Ramos (cell line): ENCODE measurements around the gene HDAC6.

Experiments used
- in situ Hi-C: fragments of 300-500 bp; cut with MboI; formaldehyde crosslinking; loops from one replicate; pipeline ENCODE4 v1.14.3; 2022; ENCODE audit warnings: low sequenced_read_pairs; ENCODE audit not compliant: unreplicated experiment

The HDAC6 gene

DNA sequence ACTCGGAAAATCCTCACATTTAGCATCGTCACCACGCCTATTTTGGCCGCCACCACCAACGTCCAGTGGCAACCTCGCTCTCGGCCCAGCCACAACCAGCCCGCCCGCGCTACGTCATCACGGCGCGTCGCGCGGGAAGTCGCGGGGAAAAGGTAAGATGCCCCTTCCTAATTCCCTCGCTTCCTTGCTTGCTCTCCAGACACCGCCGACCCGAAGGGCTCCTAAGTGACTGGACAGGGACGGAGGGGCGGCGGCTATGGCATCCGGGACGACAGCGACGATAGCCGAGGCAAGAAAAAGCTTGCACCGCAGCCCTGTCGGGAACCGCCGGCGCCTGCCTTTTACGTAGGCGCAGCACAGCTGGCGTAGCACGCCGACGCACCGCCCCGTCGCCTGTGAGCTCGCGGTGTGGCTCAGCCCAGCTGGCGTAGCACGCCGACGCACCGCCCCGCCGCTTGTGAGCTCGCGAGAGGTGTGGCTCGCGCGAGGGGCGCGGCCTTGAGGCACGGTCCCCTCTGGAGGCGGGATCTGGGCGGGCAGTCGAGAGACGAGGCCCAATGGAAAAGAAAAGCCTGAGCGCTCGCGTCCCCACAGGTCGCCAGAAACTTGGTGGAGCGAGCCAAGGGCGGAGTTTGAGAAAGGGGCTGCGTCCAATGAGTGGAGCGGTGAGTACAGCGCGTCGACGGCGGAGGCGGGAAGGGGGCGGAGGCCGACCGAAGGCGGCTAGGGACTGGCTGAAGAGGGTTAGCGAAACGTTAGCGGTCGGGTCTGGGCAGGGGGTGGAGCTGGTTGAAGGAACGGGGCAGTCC lies at the start of gene HDAC6:
Gene HDAC6 (plus strand): TSS at position 788 of the 809 bp plus-strand sequence. CDS start 626 bp downstream, outside the sequence.
- in situ Hi-C loops, result no loop called here

DNA sequence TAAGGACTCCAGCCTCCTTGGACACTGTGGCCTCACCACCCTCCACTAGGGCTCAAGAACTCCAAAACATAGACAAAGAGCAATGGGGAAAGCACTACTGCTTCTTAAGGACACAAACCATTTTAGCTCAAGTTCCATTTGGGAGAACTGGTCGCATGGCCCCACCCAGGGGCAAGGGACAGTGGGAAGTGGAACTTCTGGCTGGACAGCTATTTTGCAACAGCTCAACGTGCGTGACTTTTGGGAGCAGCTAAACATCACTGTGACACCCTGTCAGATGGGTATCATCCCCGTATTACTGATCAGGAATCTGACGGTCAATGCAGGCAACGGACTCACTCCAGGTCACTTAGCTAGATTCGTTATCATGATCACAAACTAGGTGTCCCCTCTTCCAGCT lies 49.4 kb upstream of the HDAC6 start:
- in situ Hi-C loops, result no loop called here

DNA sequence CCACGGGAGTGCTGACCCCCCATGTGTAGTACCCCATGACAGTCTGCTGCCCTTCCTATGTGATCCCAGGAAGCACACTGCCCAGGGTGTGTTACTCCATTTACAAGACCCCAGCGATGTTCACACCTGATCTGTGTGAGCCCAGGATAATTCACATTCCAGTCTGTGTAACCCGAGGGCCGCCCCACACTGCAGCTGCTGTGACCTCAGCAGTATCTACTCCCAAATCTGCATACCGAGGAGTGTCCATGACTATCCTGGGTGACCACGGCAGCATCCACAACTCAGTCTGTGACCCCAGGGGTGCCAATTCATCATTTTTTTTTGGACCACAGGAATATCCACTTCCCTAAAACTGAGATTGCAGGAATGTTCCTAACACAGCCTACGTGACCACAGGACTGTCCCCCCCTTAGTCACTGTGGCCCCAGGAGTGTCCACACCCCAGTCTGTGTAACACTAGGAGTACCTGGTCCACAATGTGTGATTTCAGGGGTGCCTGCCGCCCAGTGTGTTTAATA lies 48.1 kb upstream of the HDAC6 start:
- in situ Hi-C loops, result no loop called here

DNA sequence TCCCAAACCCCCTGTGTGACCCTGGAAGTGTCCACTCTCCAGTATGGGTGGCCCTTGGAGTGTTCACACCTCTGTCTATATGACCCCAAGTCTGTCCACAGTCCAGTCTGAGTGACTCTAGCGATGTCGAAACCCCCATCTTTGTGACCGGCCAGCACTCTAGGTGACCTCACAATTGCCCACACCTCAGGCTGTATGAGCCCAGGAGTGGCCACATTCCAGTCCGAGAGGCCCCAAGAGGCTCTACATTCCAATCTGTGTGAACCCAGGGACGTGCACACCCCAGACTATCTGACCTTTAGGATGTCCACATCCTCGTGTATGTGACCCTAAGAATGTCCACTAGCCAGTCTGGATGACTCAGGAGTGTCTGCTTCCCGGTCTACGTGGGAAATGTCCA lies 47.6 kb upstream of the HDAC6 start:
- in situ Hi-C loops, result no loop called here

DNA sequence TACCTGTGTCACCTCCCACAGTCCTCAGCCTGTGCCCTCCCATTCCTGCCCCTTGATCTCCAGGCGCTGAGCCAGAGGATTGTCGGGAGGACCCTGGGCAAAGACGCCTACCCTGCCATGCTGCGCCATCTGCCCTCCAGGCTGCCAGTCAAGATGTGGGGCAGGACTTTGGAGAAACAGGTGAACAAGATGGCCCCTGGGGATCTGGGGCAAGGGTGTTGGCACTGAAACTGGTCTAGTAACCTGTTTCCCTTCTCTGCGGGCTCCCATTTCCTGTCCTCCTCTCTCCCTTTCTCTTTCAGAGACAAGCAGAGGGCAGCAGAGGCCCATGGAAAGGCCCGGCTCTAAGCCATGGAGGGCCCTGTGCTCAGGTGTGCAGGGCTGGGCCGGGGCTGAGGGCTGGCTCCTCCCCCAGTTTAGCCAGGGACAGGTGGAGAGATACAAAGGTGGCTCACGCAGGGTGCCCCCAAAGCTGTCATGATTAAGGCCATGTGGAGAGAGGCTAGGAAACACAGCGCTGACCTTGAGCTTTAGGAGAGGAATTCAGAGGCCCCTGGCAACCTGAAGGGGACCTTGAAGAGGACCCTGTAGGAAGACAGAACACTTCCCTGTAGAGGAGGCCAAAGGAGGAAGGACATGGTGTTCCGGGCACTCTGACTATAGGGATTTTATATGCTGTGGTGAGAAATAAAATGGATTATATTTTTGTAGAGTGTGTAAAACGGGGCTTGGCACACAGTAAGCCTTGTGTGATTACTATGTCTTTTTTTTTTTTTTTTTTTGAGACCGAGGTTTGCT lies 40.0 kb upstream of the HDAC6 start, which contains the start of gene GLOD5:
Gene GLOD5 (plus strand): TSS at position 74 of the 798 bp plus-strand sequence. CDS start 44 bp downstream, at position 118.
- in situ Hi-C loops, result no loop called here

DNA sequence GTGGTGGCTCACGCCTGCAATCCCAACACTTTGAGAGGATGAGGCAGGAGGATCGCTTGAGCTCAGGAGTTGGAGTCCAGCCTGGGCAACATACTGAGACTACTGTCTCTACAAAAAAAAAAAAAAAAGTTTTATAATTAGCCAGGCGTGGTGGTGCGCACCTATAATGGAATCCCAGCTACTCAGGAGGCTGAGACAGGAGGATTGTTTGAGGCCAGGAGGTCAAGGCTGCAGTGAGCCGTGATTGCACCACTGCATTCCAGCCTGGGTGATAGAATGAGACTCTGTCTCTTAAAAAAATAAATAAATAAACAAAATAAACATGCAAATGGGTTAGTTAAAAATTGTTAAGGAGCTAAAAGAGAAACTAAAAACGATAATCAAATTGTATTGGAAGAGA lies 32.6 kb upstream of the HDAC6 start:
- in situ Hi-C loops, result no loop called here

DNA sequence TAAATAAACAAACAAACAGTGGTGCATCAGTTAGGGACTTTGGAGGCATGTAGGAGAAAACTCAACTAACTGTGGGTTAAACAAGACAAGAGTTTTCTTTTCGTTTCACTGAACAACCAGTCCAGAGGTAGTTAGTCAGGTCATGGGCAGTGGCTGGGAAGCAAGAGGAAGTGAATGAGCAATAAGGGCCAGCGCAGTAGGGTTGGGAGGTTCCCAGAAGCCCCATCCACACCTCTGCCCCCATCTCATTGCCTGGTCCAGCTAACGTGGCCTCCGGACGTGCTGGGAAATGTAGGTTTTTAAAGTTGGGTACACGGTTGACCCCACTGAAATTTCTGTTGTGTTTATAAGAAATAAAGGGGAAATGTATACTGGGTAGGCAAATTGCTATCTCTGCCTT lies 31.6 kb upstream of the HDAC6 start:
- in situ Hi-C loops, result no loop called here

DNA sequence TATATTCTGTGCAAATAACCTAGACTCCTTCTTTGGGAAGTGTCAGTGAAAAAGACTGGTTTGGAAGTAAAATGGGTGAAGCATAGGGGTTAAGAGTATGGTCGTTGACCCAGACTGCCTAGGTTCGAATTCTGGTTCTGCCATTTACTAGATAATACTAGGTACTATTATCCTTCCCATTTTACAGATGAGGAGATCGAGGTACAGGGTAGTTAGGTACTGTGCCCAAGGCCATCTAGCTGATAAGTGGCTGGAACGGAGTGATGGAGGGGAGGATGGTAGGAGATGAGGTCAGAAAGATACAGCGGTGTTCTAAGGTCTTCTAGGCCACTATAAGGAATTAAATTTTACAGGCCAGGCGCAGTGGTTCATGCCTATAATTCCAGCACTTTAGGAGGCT lies 29.3 kb upstream of the HDAC6 start:
- in situ Hi-C loops, result no loop called here

DNA sequence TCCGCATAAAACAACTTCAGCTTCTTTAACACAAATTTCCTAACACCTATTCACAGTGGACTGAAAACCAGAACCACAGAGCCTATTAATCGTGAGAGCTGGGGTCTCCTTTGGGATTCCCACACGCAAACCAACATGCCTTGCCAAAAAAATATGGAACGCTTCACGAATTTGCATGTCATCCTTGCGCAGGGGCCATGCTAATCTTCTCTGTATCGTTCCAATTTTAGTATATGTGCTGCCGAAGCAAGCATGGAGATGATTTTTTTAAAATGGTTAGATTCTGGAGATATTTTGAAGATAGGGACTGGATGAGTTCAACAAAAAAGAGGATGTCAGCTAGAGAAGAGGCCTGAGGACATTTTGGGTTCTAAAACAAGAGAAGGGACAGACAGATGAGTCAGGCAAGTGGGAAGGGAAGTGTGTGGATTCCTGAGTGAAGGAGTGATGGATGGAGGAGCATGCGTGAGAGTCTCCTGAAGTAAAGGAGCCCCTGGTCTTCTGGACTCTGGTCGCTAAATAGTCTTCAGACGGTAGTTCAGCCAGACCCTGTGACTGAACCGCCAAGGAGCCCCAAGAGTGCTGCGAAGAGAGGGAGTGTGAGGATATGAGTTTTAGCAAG lies 24.9 kb upstream of the HDAC6 start:
- in situ Hi-C loops, result no loop called here

DNA sequence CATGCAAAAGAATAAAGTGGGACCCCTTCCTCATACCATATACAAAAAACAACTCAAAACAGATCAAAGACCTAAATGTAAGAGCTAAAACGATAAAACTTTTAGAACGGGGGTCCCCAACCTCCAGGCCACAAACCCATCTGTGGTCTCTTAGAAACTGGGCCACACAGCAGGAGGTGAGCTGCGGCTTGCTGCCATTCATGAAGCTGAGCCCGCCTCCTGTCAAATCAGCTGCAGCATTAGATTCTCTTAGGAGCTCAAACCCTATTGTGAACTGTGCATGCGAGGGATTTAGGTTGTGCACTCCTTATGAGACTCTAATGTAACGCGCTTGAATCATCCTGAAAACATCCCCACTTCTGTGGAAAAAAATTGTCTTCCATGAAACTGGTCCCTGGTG lies 22.5 kb upstream of the HDAC6 start:
- in situ Hi-C loops, result no loop called here

DNA sequence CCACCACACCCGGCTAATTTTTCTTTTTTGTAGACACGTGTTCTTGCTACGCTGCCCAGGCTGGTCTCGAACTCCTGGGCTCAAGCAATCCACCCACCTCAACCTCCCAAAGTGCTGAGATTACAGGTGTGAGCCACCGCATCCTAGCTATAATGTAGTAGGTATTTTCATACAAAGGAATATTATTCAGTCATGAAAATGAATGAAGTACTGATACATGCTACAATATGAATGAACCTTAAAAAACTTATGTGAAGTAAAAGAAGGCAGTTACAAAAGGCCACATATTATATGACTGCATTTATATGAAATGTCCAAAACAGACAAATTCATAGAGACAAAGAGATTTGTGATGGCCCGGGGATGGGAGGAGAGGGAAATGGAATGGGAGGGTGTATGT lies 20.2 kb upstream of the HDAC6 start:
- in situ Hi-C loops, result no loop called here

DNA sequence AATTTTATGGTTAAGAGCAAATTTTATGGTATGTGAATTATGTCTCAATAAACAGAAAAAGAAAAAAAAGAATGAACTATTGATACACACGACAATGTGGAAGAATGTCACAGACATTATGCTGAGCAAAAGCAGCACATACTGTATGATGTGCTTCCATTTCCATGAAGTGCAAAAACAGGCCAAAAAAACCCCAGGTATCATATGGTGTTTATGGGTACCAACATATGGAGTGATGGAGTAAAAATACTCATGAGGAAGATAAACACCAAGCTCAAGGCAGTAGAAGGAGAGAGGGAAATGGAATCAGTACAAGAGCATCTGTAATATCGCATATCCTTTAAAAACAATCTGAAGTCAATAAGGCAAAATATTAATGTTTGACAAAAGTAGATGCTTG lies 19.7 kb upstream of the HDAC6 start:
- in situ Hi-C loops, result no loop called here

DNA sequence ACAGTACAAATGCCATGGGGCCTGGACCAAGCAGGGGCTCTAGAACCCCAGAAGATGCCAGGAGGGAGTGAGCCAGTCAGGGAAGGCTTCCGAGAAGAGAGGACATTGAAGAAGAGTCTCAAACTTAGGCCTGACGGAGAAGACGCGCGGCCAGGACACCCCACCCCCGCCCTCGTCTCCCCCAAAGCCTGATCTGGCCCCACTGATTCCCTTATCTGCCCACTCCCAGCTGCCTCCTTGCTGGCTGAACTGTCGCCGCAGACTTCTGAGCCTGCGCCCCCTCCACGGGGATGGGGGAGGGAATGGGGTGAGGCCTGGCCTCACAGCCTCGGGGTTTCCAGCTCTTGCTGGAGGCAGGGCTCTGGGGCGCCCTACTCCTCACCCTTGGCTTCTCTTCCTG lies 19.1 kb upstream of the HDAC6 start:
- in situ Hi-C loops, result no loop called here

DNA sequence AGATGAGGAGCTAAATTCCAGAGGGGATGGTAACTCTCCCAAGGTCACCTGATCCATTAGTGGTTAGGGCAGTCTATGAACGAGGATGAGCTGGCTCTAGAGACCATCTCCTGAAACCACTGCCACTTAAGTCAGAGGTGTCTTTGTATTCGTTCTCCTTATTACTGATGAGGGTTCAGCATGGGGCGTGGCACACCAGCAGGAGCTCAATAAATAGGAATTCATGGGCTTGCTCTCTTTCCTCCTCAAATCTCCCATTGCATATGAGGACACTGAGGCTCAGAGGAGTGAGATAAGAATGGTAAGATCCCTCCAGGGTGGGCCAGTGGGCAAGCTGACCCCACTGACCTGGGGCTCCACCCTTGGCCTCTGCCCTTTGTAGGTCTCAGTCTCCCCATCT lies 17.1 kb upstream of the HDAC6 start:
- in situ Hi-C loops, result no loop called here

DNA sequence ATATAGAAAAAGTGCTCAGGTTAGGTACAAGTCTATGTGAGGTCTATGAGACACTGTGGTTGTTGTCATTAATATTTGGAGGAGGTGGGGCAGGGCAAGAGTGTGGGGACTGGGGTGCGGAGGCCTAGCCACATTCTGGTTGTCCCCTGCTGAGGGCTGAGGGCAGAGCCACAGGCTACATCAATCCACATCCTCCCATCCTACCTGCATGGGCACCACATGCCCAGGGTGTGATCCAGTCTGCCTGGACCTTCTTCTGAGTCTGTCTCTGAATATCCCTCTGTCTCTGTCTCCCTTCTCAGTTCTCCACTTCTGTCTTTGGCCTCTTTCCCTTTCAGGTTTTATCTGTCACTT lies 16.7 kb upstream of the HDAC6 start:
- in situ Hi-C loops, result no loop called here

DNA sequence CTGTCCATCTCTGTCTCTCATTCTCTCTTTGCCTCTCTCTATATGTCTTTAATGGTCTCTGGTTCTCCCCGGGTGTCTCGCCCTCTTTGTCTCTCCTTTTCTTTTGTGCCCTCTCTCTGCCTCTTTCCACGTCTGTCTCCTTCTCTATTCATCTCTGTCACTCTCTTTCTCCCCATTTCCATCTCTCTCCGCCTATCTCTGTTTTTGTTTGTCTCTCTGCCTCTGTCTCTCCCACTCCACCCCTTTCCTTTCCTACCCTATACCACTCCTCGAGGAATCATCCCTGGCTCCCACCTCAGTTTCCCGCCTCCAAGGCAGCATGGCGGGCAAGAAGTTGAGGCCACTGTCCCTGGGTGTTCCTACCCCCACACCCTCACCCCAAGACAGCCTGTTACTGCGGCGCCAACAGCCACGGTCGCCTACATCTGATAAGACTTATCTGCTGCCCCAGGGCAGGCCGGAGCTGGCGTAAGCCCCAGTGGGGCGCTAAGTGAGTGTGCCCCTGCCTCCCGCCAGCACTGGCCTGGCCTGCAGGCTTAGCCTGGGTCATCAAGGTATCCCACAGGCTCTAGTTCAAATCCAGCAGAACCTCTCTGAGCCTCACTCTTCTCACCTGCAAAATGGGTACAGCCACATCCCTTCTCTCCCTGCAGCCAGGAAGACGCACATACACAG lies 16.2 kb upstream of the HDAC6 start:
- in situ Hi-C loops, result no loop called here

DNA sequence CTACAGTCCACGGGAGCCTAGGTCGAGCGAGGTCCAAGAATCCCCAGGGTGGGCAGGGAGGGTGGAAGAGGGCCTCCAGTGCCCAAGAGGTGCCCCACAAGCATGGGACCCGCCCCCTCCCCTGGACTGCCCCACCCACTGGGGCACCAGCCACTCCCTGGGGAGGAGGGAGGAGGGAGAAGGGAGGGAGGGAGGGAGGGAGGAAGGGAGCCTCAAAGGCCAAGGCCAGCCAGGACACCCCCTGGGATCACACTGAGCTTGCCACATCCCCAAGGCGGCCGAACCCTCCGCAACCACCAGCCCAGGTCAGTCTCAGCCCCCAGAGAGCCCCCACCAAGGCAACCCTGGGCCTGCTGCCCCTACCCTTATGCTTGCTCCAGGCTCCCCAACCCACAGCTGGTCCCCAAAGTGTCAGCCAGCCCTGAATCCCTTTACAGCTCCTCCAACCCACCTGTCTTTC lies 15.5 kb upstream of the HDAC6 start, which contains the start of gene GATA1:
Gene GATA1 (plus strand): TSS at position 250 of the 460 bp plus-strand sequence. CDS start 4,520 bp downstream, outside the sequence.
- in situ Hi-C loops, result no loop called here

DNA sequence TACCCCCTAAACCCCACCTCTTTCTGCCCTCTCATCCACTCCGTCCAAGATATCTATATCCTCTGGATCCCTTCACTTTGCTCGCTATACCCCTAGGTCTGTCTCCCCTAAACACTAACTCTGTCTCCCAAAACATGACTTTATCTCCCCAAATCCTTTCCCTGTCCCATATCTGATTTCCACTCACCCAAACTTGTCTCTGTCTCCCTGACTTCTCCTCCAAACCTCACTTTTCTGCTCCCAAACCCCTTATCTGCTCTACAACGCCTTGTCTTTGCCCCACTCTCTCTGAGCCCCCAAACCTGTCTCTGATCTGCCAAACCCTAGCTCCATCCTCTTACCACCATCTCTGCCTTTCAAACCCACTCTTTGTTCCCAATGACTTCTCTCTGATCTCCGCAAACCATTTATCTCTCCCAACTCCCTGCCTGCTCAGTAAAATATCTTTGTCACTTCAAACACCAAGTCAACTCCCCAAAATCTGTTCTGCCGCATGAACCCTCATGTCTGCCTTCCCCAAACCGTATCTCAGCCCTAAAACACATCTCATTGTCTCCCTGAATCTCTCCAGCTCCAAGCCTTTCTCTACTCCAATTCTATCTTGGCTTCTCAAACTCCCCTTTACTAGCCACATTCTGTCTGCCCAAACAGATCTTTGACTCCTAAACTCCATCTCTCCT lies 14.9 kb upstream of the HDAC6 start:
- in situ Hi-C loops, result no loop called here
